SU-DHL-6 (cell line): ENCODE measurements around the gene BMP6.

Experiments
- H2AFZ ChIP-seq: fragments of 200-600 bp; sonication (generic); 2 replicates; pipeline ENCODE4 v1.6.1; 2014; ENCODE audit warnings: low read depth, mild to moderate bottlenecking, moderate library complexity, mixed read lengths, antibody characterized with exemption, low read length; ENCODE audit not compliant: severe bottlenecking
- H3F3A ChIP-seq: fragments of 200-600 bp; shearing (Covaris generic); 2 replicates; pipeline ENCODE4 v1.6.0; 2016; ENCODE audit warnings: antibody characterized with exemption, mild to moderate bottlenecking; ENCODE audit not compliant: insufficient read depth
- H3K27ac ChIP-seq: fragments of 200-600 bp; sonication (generic); 2 replicates; pipeline ENCODE4 v1.5.1; 2016; ENCODE audit warnings: low read depth, mild to moderate bottlenecking, low read length, moderate library complexity, mixed read lengths
- H3K27me3 ChIP-seq: fragments of 200-600 bp; sonication (generic), shearing (Covaris generic); 2 replicates; pipeline ENCODE4 v1.6.0; 2014; ENCODE audit warnings: mild to moderate bottlenecking, low read length
- H3K36me3 ChIP-seq: fragments of 200-600 bp; sonication (generic); 2 replicates; pipeline ENCODE4 v1.6.1; 2014; ENCODE audit warnings: mild to moderate bottlenecking, low read length, mixed read lengths
- H3K4me2 ChIP-seq: fragments of 300-600, 200-600 bp; shearing (Covaris generic), sonication (generic); 2 replicates; pipeline ENCODE4 v1.6.0; 2014; ENCODE audit warnings: low read length, low read depth, mild to moderate bottlenecking; ENCODE audit not compliant: poor library complexity, severe bottlenecking
- H3K4me3 ChIP-seq: fragments of 200-600 bp; sonication (generic); 2 replicates; pipeline ENCODE4 v1.5.1; 2014; ENCODE audit warnings: antibody characterized with exemption, low read length, mild to moderate bottlenecking, mixed read lengths; ENCODE audit not compliant: insufficient read depth, poor library complexity, severe bottlenecking
- H3K79me2 ChIP-seq: fragments of 200-600 bp; sonication (generic); 2 replicates; pipeline ENCODE4 v1.6.1; 2014; ENCODE audit warnings: mild to moderate bottlenecking, low read length, moderate library complexity; ENCODE audit not compliant: insufficient read depth
- H3K9ac ChIP-seq: fragments of 200-600 bp; sonication (generic); 2 replicates; pipeline ENCODE4 v1.7.0; 2014; ENCODE audit warnings: mild to moderate bottlenecking, low read length
- H3K9me2 ChIP-seq: fragments of 200-600 bp; sonication (generic); replicated peaks from 2 replicates; pipeline ENCODE4 v1.6.1; 2014; ENCODE audit warnings: low read length; ENCODE audit not compliant: insufficient read depth
- H3K9me3 ChIP-seq: fragments of 200-600 bp; sonication (generic); 2 replicates; pipeline ENCODE4 v1.6.1; 2014; ENCODE audit warnings: low read length, mixed read lengths; ENCODE audit not compliant: insufficient read depth
- H4K20me1 ChIP-seq: fragments of 200-600 bp; sonication (generic); 2 replicates; pipeline ENCODE4 v1.6.1; 2014; ENCODE audit warnings: low read depth, mild to moderate bottlenecking, antibody characterized with exemption, low read length, moderate library complexity, mixed read lengths
- EZH2phosphoT487 ChIP-seq: fragments of 200-600 bp; sonication (generic), shearing (Covaris generic); conservative IDR thresholded peaks from 2 replicates; pipeline ENCODE4 v1.6.1; 2018; ENCODE audit warnings: mild to moderate bottlenecking, antibody characterized with exemption, low read length, moderate library complexity, mixed read lengths
- TF ChIP-seq, protein P1 (sequence below): fragments of 200-600 bp; sonication (generic); IDR thresholded peaks from one replicate; pipeline ENCODE4 v1.5.1; 2017; ENCODE audit warnings: antibody characterized with exemption, mild to moderate bottlenecking, low read length, moderate library complexity; ENCODE audit not compliant: insufficient read depth, poor library complexity, severe bottlenecking

BMP6 gene

DNA sequence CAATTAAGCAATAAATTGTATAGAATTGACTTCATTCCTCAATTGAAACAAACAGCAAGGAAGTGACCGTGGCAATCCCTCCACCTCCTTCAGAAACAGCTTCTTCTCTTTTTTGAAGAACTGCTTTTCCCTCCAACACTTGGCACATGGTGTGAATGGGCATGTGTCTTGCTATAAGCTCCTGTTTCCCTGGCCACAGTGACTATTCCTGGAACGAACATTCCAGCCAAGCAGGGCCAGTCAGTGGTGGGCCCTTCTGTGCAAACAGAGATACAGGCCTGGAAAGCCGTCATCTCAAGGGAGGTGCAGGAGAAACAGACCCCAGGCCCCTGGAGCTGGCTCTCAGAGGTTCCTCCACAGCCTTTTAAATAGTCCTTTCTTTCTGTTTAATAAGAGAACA, 177.8 kb downstream of the BMP6 start:
- H3K4me2 ChIP-seq: no peak overlapping the region
- TF ChIP-seq, protein P1, sequence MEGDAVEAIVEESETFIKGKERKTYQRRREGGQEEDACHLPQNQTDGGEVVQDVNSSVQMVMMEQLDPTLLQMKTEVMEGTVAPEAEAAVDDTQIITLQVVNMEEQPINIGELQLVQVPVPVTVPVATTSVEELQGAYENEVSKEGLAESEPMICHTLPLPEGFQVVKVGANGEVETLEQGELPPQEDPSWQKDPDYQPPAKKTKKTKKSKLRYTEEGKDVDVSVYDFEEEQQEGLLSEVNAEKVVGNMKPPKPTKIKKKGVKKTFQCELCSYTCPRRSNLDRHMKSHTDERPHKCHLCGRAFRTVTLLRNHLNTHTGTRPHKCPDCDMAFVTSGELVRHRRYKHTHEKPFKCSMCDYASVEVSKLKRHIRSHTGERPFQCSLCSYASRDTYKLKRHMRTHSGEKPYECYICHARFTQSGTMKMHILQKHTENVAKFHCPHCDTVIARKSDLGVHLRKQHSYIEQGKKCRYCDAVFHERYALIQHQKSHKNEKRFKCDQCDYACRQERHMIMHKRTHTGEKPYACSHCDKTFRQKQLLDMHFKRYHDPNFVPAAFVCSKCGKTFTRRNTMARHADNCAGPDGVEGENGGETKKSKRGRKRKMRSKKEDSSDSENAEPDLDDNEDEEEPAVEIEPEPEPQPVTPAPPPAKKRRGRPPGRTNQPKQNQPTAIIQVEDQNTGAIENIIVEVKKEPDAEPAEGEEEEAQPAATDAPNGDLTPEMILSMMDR: no peak
- no peak for TF ChIP-seq EZH2phosphoT487

GRCh38 chr6:7904654-7905319, 178.9 kb downstream of the BMP6 start:
- no peak overlapping the region for H3K4me3 ChIP-seq
- H3K9me2 ChIP-seq: no peaks in the 10 kb centered on the region
- peaks cover 54% of the 10 kb centered on the region for H3K79me2 ChIP-seq
- no peaks in the 10 kb centered on the region for H4K20me1 ChIP-seq
- H3K27ac ChIP-seq: no peak overlapping the region
- no peaks in the 10 kb centered on the region for H3K27me3 ChIP-seq
- H3K36me3 ChIP-seq: peaks cover 14% of the 10 kb centered on the region
- TF ChIP-seq, protein P1: no peak
- H3K9me3 ChIP-seq: no peaks in the 10 kb centered on the region
- H3K9ac ChIP-seq: no peak overlapping the region
- no peak overlapping the region for H3K4me2 ChIP-seq
- no peak overlapping the region for H2AFZ ChIP-seq
- no peaks in the 10 kb centered on the region for H3F3A ChIP-seq

More for the DNA sequence above, 177.8 kb downstream of the BMP6 start:
- peaks cover 23% of the 10 kb centered on the region for H3K36me3 ChIP-seq
- peaks cover 42% of the 10 kb centered on the region for H3K79me2 ChIP-seq
- no peaks in the 10 kb centered on the region for H4K20me1 ChIP-seq
- H2AFZ ChIP-seq: no peak overlapping the region
- H3K9me3 ChIP-seq: no peaks in the 10 kb centered on the region
- H3K27ac ChIP-seq: no peak overlapping the region
- H3K27me3 ChIP-seq: no peaks in the 10 kb centered on the region
- no peaks in the 10 kb centered on the region for H3K9me2 ChIP-seq
- no peaks in the 10 kb centered on the region for H3F3A ChIP-seq
- no peak overlapping the region for H3K9ac ChIP-seq
- no peak overlapping the region for H3K4me3 ChIP-seq

GRCh38 chr6:7905416-7905815, 179.5 kb downstream of the BMP6 start:
- Histone ChIP-seq H3K4me2 (no peak overlapping the region), H3K79me2 (peaks cover 56% of the 10 kb centered on the region), H4K20me1 (no peaks in the 10 kb centered on the region), H3K4me3 (no peak overlapping the region), H3K27ac (no peak overlapping the region), H3K9me3 (no peaks in the 10 kb centered on the region), H2AFZ (no peak overlapping the region), H3K9me2 (no peaks in the 10 kb centered on the region), H3K27me3 (no peaks in the 10 kb centered on the region), H3F3A (no peaks in the 10 kb centered on the region), H3K9ac (no peak overlapping the region), H3K36me3 (peaks cover 13% of the 10 kb centered on the region)
- no peak for TF ChIP-seq EZH2phosphoT487
- TF ChIP-seq, protein P1: no peak
